H1 (cell line): ENCODE results near the gene ELL2. TPM values are rescaled to one million over a fixed set of nuclear protein-coding genes. Genes with fewer than 3 reads are reported as not detected.

Source experiments
- CTCF ChIA-PET: fragments of 300-600 bp; sonication (Branson Sonifier 250); formaldehyde crosslinking; loops from one replicate; lab custom pipeline; 2021; ENCODE audit not compliant: partially characterized antibody; lab: Charles Lee
- POLR2A ChIA-PET: fragments of 300-600 bp; sonication (Branson Sonifier 250); formaldehyde crosslinking; loops from one replicate; lab custom pipeline; 2021; ENCODE audit warnings: inconsistent platforms; ENCODE audit not compliant: partially characterized antibody; lab: Charles Lee
- DNase-seq, 2 experiments: peaks; one replicate each; pipeline versions ENCODE4 v3.0.0 to v3.0.0-alpha.2; 2010 to 2022; ENCODE audit warnings: low spot score in 2 of 2, low read depth in 1 of 2, mixed read lengths in 1 of 2
- FAIRE-seq: peaks from 2 replicates; lab custom pipeline; 2011; peaks lifted over from hg19 to GRCh38; lab: Jason Lieb, UNC
- H2AFZ ChIP-seq: 2 replicates; pipeline ENCODE4 v1.8.1; 2012; ENCODE audit warnings: low read length, inconsistent platforms
- H2AK5ac ChIP-seq: 2 replicates; pipeline ENCODE4 v1.6.1; 2013; ENCODE audit warnings: low read depth, low read length
- H2BK120ac ChIP-seq: replicated peaks from 2 replicates; pipeline ENCODE3; 2013; ENCODE audit warnings: low read depth, low read length, inconsistent platforms
- H2BK12ac ChIP-seq: 2 replicates; pipeline ENCODE4 v1.6.1; 2013; ENCODE audit warnings: low read depth, low read length
- H2BK15ac ChIP-seq: 2 replicates; pipeline ENCODE4 v1.6.1; 2013; ENCODE audit warnings: low read length
- H2BK20ac ChIP-seq: 2 replicates; pipeline ENCODE4 v1.6.1; 2013; ENCODE audit warnings: low read length
- H2BK5ac ChIP-seq: 2 replicates; pipeline ENCODE4 v1.6.1; 2013; ENCODE audit warnings: low read depth, low read length
- H3K14ac ChIP-seq: 2 replicates; pipeline ENCODE4 v1.6.1; 2013; ENCODE audit warnings: inconsistent platforms; ENCODE audit not compliant: insufficient read length
- H3K18ac ChIP-seq: 2 replicates; pipeline ENCODE4 v1.6.1; 2013; ENCODE audit warnings: low read length; ENCODE audit errors: extremely low read depth
- H3K23ac ChIP-seq: 2 replicates; pipeline ENCODE4 v1.6.1; 2013; ENCODE audit warnings: inconsistent platforms; ENCODE audit not compliant: insufficient read length
- H3K23me2 ChIP-seq: 2 replicates; pipeline ENCODE4 v1.6.1; 2013; ENCODE audit warnings: low read depth, low read length
- H3K27ac ChIP-seq: 2 replicates; pipeline ENCODE4 v1.6.1; 2011; ENCODE audit warnings: low read depth, low read length, inconsistent platforms
- H3K27me3 ChIP-seq, 4 experiments: replicated peaks in 1 of 4; 1 replicate in 1 of 4; 2 replicates in 3 of 4; pipeline versions ENCODE4 v1.6.1 to v1.8.1; 2011 to 2013; ENCODE audit warnings: low read length in 3 of 4, mild to moderate bottlenecking in 3 of 4, inconsistent platforms in 2 of 4, mixed read lengths in 2 of 4, moderate library complexity in 1 of 4; ENCODE audit not compliant: control insufficient read depth in 3 of 4, insufficient read depth in 3 of 4; ENCODE audit errors: extremely low read depth in 1 of 4
- H3K36me3 ChIP-seq, 4 experiments: 2 replicates each; pipeline versions ENCODE4 v1.6.1 to v1.8.1; 2011 to 2013; ENCODE audit warnings: mild to moderate bottlenecking in 4 of 4, low read length in 3 of 4, moderate library complexity in 2 of 4, control low read depth in 1 of 4, inconsistent platforms in 1 of 4; ENCODE audit not compliant: insufficient read depth in 4 of 4, control insufficient read depth in 2 of 4
- H3K4ac ChIP-seq: replicated peaks from 2 replicates; pipeline ENCODE3; 2013; ENCODE audit warnings: low read length, low read depth, mixed read lengths, inconsistent platforms; ENCODE audit not compliant: insufficient read length
- H3K4me1 ChIP-seq, 4 experiments: replicated peaks in 1 of 4; 1 replicate in 1 of 4; 2 replicates in 3 of 4; pipeline versions ENCODE4 v1.6.1 to v1.8.1; 2011 to 2013; ENCODE audit warnings: low read length in 3 of 4, inconsistent platforms in 2 of 4, mixed read lengths in 1 of 4; ENCODE audit not compliant: insufficient read depth in 4 of 4, control insufficient read depth in 3 of 4
- H3K4me2 ChIP-seq, 2 experiments: 2 replicates each; pipeline versions ENCODE4 v1.6.1 to v1.8.1; 2011 to 2013; ENCODE audit warnings: low read depth in 2 of 2, low read length in 2 of 2, control low read depth in 1 of 2, inconsistent platforms in 1 of 2, mild to moderate bottlenecking in 1 of 2; ENCODE audit not compliant: insufficient read depth in 1 of 2
- H3K4me3 ChIP-seq, 4 experiments: fragments of 200-600, 300-600 bp in 1 of 4; sonication (generic), shearing (Covaris generic), sonication (Bioruptor Twin) in 1 of 4; 2 replicates each; pipeline versions ENCODE4 v1.5.1 to v1.8.1; 2011 to 2016; ENCODE audit warnings: low read length in 4 of 4, low read depth in 3 of 4, control low read depth in 2 of 4, inconsistent platforms in 2 of 4, mild to moderate bottlenecking in 2 of 4, mixed read lengths in 1 of 4, moderate library complexity in 1 of 4; ENCODE audit not compliant: insufficient read depth in 2 of 4; ENCODE audit errors: extremely low read depth in 1 of 4
- H3K56ac ChIP-seq: replicated peaks from 2 replicates; pipeline ENCODE3; 2013; ENCODE audit warnings: low read depth, mild to moderate bottlenecking, mixed read lengths, low read length, inconsistent platforms; ENCODE audit not compliant: insufficient read length
- H3K79me1 ChIP-seq: 2 replicates; pipeline ENCODE4 v1.6.1; 2013; ENCODE audit warnings: low read depth, low read length, control low read depth
- H3K79me2 ChIP-seq, 2 experiments: 2 replicates each; pipeline versions ENCODE4 v1.6.1 to v1.8.1; 2012 to 2013; ENCODE audit warnings: low read length in 2 of 2, mild to moderate bottlenecking in 2 of 2, inconsistent platforms in 1 of 2; ENCODE audit not compliant: insufficient read depth in 2 of 2, control insufficient read depth in 1 of 2
- H3K9ac ChIP-seq, 4 experiments: replicated peaks in 1 of 4; 1 replicate in 1 of 4; 2 replicates in 3 of 4; pipeline versions ENCODE4 v1.6.1 to v1.8.1; 2011 to 2013; ENCODE audit warnings: low read depth in 3 of 4, low read length in 3 of 4, control low read depth in 2 of 4, mild to moderate bottlenecking in 2 of 4, moderate library complexity in 2 of 4, inconsistent platforms in 1 of 4; ENCODE audit errors: extremely low read depth in 1 of 4
- H3K9me3 ChIP-seq, 2 experiments: 2 replicates each; pipeline versions ENCODE4 v1.6.1 to v1.8.1; 2012 to 2013; ENCODE audit warnings: mild to moderate bottlenecking in 2 of 2, moderate library complexity in 2 of 2, control low read depth in 1 of 2, inconsistent platforms in 1 of 2, low read depth in 1 of 2, low read length in 1 of 2, mixed read lengths in 1 of 2; ENCODE audit not compliant: insufficient read depth in 2 of 2
- H4K20me1 ChIP-seq, 2 experiments: replicated peaks in 1 of 2; 2 replicates each; pipeline versions ENCODE3 to v1.8.1; 2011 to 2013; ENCODE audit warnings: inconsistent platforms in 2 of 2, low read length in 2 of 2, mild to moderate bottlenecking in 1 of 2; ENCODE audit not compliant: insufficient read depth in 2 of 2, control insufficient read depth in 1 of 2
- H4K5ac ChIP-seq: 2 replicates; pipeline ENCODE4 v1.6.1; 2013; ENCODE audit warnings: low read length, low read depth, mixed read lengths, inconsistent platforms; ENCODE audit not compliant: insufficient read length
- H4K8ac ChIP-seq: 2 replicates; pipeline ENCODE4 v1.8.0; 2013; ENCODE audit warnings: mild to moderate bottlenecking, moderate library complexity, low read length, inconsistent platforms; ENCODE audit not compliant: insufficient read depth; ENCODE audit errors: extremely low read depth
- H4K91ac ChIP-seq: replicated peaks from 2 replicates; pipeline ENCODE3; 2013; ENCODE audit warnings: low read length, mixed read lengths, inconsistent platforms; ENCODE audit not compliant: insufficient read length
- BACH1 ChIP-seq: IDR thresholded peaks from 2 replicates; pipeline ENCODE4 v1.6.1; 2012; ENCODE audit warnings: low read length, improper control_type of control experiment
- CREB1 ChIP-seq: IDR thresholded peaks from 2 replicates; pipeline ENCODE4 v1.6.1; 2012; ENCODE audit warnings: inconsistent platforms
- EGR1 ChIP-seq: IDR thresholded peaks from 2 replicates; pipeline ENCODE4 v1.6.1; 2011; ENCODE audit warnings: low read depth, low read length, borderline replicate concordance
- HDAC2 ChIP-seq, 2 experiments: fragments of 300-600 bp in 1 of 2; sonication (generic) in 1 of 2; IDR thresholded peaks; 2 replicates each; pipeline ENCODE4 v1.6.1; 2011 to 2012; ENCODE audit warnings: low read depth in 2 of 2, low read length in 2 of 2, mild to moderate bottlenecking in 2 of 2, moderate library complexity in 2 of 2, borderline replicate concordance in 1 of 2, inconsistent platforms in 1 of 2
- KDM5A ChIP-seq: fragments of 200-600 bp; IDR thresholded peaks from 2 replicates; pipeline ENCODE4 v1.7.1; 2012; ENCODE audit warnings: mild to moderate bottlenecking, low read length, inconsistent platforms, mixed read lengths
- TAF7 ChIP-seq: optimal IDR thresholded peaks from 2 replicates; pipeline ENCODE3; 2011; ENCODE audit warnings: low read depth, mild to moderate bottlenecking, inconsistent platforms, low read length, moderate library complexity, borderline replicate concordance
- WGBS, 2 experiments: shearing (Covaris generic) in 1 of 2; methylation state at CpG; one replicate each; pipeline versions ENCODE4 v1.1.6 to v1.1.7; 2013 to 2015; ENCODE audit warnings: low lambda C conversion rate in 2 of 2, mixed read lengths in 2 of 2, inconsistent platforms in 1 of 2, low coverage in 1 of 2, missing lambda C conversion rate in 1 of 2; ENCODE audit not compliant: insufficient replicate concordance in 2 of 2, insufficient coverage in 1 of 2, insufficient read length in 1 of 2; ENCODE audit errors: extremely low coverage in 1 of 2, missing lambda C conversion rate in 1 of 2; 5-methylcytosine and 5-hydroxymethylcytosine counted together
- polyA plus RNA-seq, 7 experiments: library from polyadenylated mRNA; depleted of rRNA in 3 of 7; stranded (reverse) in 5 of 7; unstranded in 2 of 7; fragments of >200 nt in 5 of 7; fragments of 200-250 nt in 2 of 7; gene quantifications; 1 replicate in 5 of 7; 2 replicates in 1 of 7; 4 replicates in 1 of 7; pipeline versions ENCODE4 v1.2.1 to v1.2.3, GENCODE V29; 2011 to 2013; ENCODE audit warnings: missing spikeins in 2 of 7, mixed read lengths in 2 of 7
- total RNA-seq: library from RNA; stranded (reverse); fragmentation: NEBNext Ultra II Directional; extraction: Animal tissue kit (Norgen Biotek cat#: 25700); gene quantifications from 2 replicates; pipeline ENCODE4 v1.2.1, GENCODE V29; 2021
- TF ChIP-seq, protein P1 (sequence below): IDR thresholded peaks from 2 replicates; pipeline ENCODE4 v1.6.1; 2012; ENCODE audit warnings: inconsistent platforms

ELL2 gene
- total and polyA plus RNA-seq, 2 of the 8 experiments (the other 6 are each of a cell fraction or from before 2014, with no cell fraction given), result 6.3 to 29.4 TPM

DNA sequence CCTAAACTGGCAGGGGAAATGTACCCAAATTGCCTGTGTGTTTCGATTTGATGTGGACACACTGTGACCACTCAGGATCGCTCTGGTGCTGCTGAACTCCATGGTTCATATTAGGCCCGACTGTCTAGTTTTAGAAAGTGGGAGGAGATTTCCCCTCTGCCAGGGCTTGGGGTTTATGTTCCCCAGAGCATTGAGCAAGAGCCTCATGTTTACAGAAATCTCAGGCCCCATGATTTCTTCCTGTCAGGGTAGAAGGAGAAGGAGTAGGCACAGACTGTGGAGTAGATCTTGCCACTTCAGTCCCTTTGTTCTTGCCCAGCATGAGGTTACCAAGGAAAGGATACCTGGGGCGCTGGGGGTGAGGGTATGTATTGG lies 98.3 kb downstream of the ELL2 start:
- H2BK20ac ChIP-seq, result no peak overlapping the region
- no peak for TF ChIP-seq KDM5A
- TF ChIP-seq TAF7, result no peak
- TF ChIP-seq BACH1, result no peak
- TF ChIP-seq EGR1, result no peak
- TF ChIP-seq, protein P1, sequence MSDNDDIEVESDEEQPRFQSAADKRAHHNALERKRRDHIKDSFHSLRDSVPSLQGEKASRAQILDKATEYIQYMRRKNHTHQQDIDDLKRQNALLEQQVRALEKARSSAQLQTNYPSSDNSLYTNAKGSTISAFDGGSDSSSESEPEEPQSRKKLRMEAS, result no peak
- no peak for TF ChIP-seq CREB1
- no peak for TF ChIP-seq HDAC2 (IDR thresholded peaks at IDR 0.05; ENCODE audit: borderline replicate concordance in 1 of 2, low read depth in 2 of 2, low read length in 2 of 2)
- POLR2A ChIA-PET, result no interaction called here
- H3K4ac ChIP-seq, result no peak overlapping the region
- H3K4me1 ChIP-seq, result no peaks in the 10 kb centered on the region; a peak in 2 of 7 replicates
- no peak overlapping the region for H2BK15ac ChIP-seq
- no peak overlapping the region for H4K91ac ChIP-seq
- no peak overlapping the region for H2AFZ ChIP-seq
- no peak overlapping the region for H3K23ac ChIP-seq
- H3K4me2 ChIP-seq, result peak overlapping the region in 1 of 2 experiments; percentile 8; a peak in 1 of 4 replicates
- H2BK5ac ChIP-seq, result no peak overlapping the region
- CTCF ChIA-PET, result interaction anchor here (1.3 to 2.3 kb wide), 3 partner anchors 29 to 472 kb away, joined by 3 to 10 read pairs (median 3); no protein-coding TSS in a partner anchor
- no peaks in the 10 kb centered on the region for H3K9me3 ChIP-seq
- no peak overlapping the region for H3K27ac ChIP-seq
- 0 out of 2 replicates have a peak overlapping the region, but pooled peaks have one; percentile 42 for H2BK12ac ChIP-seq
- H3K9ac ChIP-seq, result no peak overlapping the region
- H3K79me2 ChIP-seq, result no peaks in the 10 kb centered on the region
- H3K14ac ChIP-seq, result no peak overlapping the region
- H3K56ac ChIP-seq, result no peak overlapping the region
- no peak overlapping the region for H4K5ac ChIP-seq
- no peaks in the 10 kb centered on the region for H3K36me3 ChIP-seq
- H3K23me2 ChIP-seq, result no peaks in the 10 kb centered on the region
- no peak overlapping the region for H4K8ac ChIP-seq
- H4K20me1 ChIP-seq, result no peaks in the 10 kb centered on the region
- H3K4me3 ChIP-seq, result no peak overlapping the region
- no peak overlapping the region for H2BK120ac ChIP-seq
- no peak overlapping the region; the same call in 1 of the 2 replicates for H3K18ac ChIP-seq
- WGBS, 2 experiments, result 67% methylated on average over 4 of the region's 4 CpGs; no CpG with 5 or more reads in 1 of the 2 experiments
- no peaks in the 10 kb centered on the region; a peak in 1 of 7 replicates for H3K27me3 ChIP-seq
- DNase-seq (no peak), FAIRE-seq (no peak)
- no peak overlapping the region for H2AK5ac ChIP-seq
- H3K79me1 ChIP-seq, result no peaks in the 10 kb centered on the region
